Effector memory CD4-positive, alpha-beta T cell (primary cell): ENCODE results near the gene LRRC32.

ENCODE experiments used
- DNase-seq, 3 donors: peaks; one replicate each; pipeline ENCODE4 v3.0.0-alpha.2; 2020
- H3K27ac ChIP-seq: 2 replicates; pipeline ENCODE4 v1.7.0; 2013; ENCODE audit warnings: mild to moderate bottlenecking, low read length, moderate library complexity; ENCODE audit not compliant: insufficient read depth, poor library complexity, severe bottlenecking
- H3K27me3 ChIP-seq: replicated peaks from 2 replicates; pipeline ENCODE4 v1.7.0; 2013; ENCODE audit warnings: mild to moderate bottlenecking, low read length; ENCODE audit not compliant: insufficient read depth, control insufficient read depth, poor library complexity, severe bottlenecking
- H3K36me3 ChIP-seq: 2 replicates; pipeline ENCODE4 v1.7.0; 2013; ENCODE audit warnings: mild to moderate bottlenecking, low read length, moderate library complexity; ENCODE audit not compliant: control insufficient read depth, insufficient read depth
- H3K4me1 ChIP-seq: 2 replicates; pipeline ENCODE4 v1.7.0; 2013; ENCODE audit warnings: low read length, mild to moderate bottlenecking; ENCODE audit not compliant: control insufficient read depth, insufficient read depth, poor library complexity, severe bottlenecking
- H3K4me3 ChIP-seq: 2 replicates; pipeline ENCODE4 v1.7.0; 2013; ENCODE audit warnings: low read length, low read depth, mild to moderate bottlenecking; ENCODE audit not compliant: insufficient read depth, poor library complexity, severe bottlenecking
- H3K9me3 ChIP-seq: 2 replicates; pipeline ENCODE4 v1.7.0; 2013; ENCODE audit warnings: mild to moderate bottlenecking, low read length, moderate library complexity; ENCODE audit not compliant: control insufficient read depth

LRRC32 gene

GRCh38 chr11:76671237-76671592 lies 668 bp upstream of the LRRC32 start:
- peaks cover 19% of the 10 kb centered on the region for H3K4me1 ChIP-seq
- H3K36me3 ChIP-seq: no peaks in the 10 kb centered on the region
- no peaks in the 10 kb centered on the region for H3K9me3 ChIP-seq
- H3K4me3 ChIP-seq: peak overlapping the region; percentile 49
- peaks cover 2% of the 10 kb centered on the region for H3K27me3 ChIP-seq
- DNase-seq: no peak
- no peak overlapping the region for H3K27ac ChIP-seq

GRCh38 chr11:76669901-76670484 lies 554 bp downstream of the LRRC32 start:
- Histone ChIP-seq H3K27me3 (peaks cover 2% of the 10 kb centered on the region), H3K4me1 (peaks cover 19% of the 10 kb centered on the region), H3K4me3 (peak overlapping the region; percentile 49), H3K9me3 (no peaks in the 10 kb centered on the region), H3K27ac (no peak overlapping the region), H3K36me3 (no peaks in the 10 kb centered on the region)
- DNase-seq: no peak

- peaks cover 28% of the 10 kb centered on the region for H3K4me1 ChIP-seq
Measured at GRCh38 chr11:76668362-76669155, 2.0 kb downstream of the LRRC32 start.

GRCh38 chr11:76667856-76668255 lies 2.7 kb downstream of the LRRC32 start:
- Histone ChIP-seq H3K27ac (no peak overlapping the region), H3K4me1 (peaks cover 23% of the 10 kb centered on the region), H3K36me3 (no peaks in the 10 kb centered on the region), H3K4me3 (no peak overlapping the region), H3K27me3 (peaks cover 2% of the 10 kb centered on the region), H3K9me3 (no peaks in the 10 kb centered on the region)
- no peak for DNase-seq

More at GRCh38 chr11:76668362-76669155, 2.0 kb downstream of the LRRC32 start:
- no peak for DNase-seq
- peaks cover 2% of the 10 kb centered on the region for H3K27me3 ChIP-seq
- H3K4me3 ChIP-seq: no peak overlapping the region
- H3K27ac ChIP-seq: no peak overlapping the region
- H3K9me3 ChIP-seq: no peaks in the 10 kb centered on the region
- H3K36me3 ChIP-seq: no peaks in the 10 kb centered on the region

DNA sequence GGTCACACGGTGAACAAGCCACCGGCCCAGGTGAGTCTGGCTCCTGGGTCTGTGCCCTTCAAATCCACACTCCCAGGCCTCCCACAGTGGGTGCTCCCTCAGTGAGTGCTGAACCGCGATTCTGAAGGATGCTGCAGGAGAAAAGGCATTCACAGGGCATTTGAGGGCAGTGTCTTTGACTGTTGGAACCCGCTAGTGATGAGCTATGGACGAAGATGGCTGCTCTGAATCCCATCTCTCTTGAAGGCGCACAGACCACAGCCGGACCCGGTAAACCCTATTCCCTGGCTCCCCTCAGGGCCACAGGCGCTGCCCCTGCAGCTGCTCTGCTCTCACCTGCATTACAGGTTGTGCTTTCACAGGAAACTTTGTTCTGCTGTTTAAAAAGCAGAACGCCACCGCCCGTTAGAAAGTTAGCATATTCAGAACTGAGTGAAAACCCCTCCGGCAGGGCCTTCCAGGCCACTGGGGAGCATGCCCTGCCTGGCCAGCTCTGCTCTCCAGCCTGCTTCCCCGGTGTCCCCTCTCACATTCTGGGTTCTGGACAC lies 3.2 kb downstream of the LRRC32 start:
- Histone ChIP-seq H3K9me3 (no peaks in the 10 kb centered on the region), H3K27ac (no peak overlapping the region), H3K27me3 (peaks cover 2% of the 10 kb centered on the region), H3K36me3 (no peaks in the 10 kb centered on the region), H3K4me3 (no peak overlapping the region), H3K4me1 (peaks cover 19% of the 10 kb centered on the region)
- DNase-seq: no peak

GRCh38 chr11:76666830-76667229 lies 3.7 kb downstream of the LRRC32 start:
- Histone ChIP-seq H3K27ac (no peak overlapping the region), H3K4me1 (peaks cover 14% of the 10 kb centered on the region), H3K4me3 (no peak overlapping the region), H3K9me3 (no peaks in the 10 kb centered on the region), H3K27me3 (peaks cover 2% of the 10 kb centered on the region), H3K36me3 (no peaks in the 10 kb centered on the region)
- no peak for DNase-seq

- Histone ChIP-seq H3K27me3 (peaks cover 2% of the 10 kb centered on the region), H3K36me3 (no peaks in the 10 kb centered on the region), H3K9me3 (no peaks in the 10 kb centered on the region), H3K4me1 (peaks cover 14% of the 10 kb centered on the region), H3K27ac (no peak overlapping the region), H3K4me3 (no peak overlapping the region)
- DNase-seq: no peak
Measured at GRCh38 chr11:76666408-76666807, 4.1 kb downstream of the LRRC32 start.

DNA sequence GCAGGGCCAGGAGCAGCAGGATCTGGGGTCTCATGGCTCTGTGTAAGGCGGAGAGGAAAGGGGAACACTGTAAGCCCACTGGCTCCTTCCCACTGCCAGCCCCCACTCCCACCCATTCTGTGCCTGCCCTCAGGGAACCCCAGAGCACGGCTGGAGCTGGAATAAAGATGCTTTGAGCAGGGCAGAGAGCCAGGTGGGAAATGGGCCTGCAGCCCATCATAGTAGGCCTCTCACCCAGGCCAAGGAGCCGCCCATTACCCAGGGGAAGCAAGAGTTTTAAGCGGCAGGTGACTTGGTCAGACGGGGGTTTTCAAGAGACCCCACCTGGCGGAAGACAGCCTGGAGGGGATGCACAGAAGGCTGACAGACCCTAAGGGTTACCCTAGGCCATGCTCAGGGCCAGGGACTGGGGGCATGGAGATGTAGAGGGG lies 4.6 kb downstream of the LRRC32 start:
- peaks cover 2% of the 10 kb centered on the region for H3K27me3 ChIP-seq
- no peak for DNase-seq
- H3K4me1 ChIP-seq: peaks cover 10% of the 10 kb centered on the region
- no peaks in the 10 kb centered on the region for H3K9me3 ChIP-seq
- no peak overlapping the region for H3K27ac ChIP-seq
- no peaks in the 10 kb centered on the region for H3K36me3 ChIP-seq
- H3K4me3 ChIP-seq: no peak overlapping the region

DNA sequence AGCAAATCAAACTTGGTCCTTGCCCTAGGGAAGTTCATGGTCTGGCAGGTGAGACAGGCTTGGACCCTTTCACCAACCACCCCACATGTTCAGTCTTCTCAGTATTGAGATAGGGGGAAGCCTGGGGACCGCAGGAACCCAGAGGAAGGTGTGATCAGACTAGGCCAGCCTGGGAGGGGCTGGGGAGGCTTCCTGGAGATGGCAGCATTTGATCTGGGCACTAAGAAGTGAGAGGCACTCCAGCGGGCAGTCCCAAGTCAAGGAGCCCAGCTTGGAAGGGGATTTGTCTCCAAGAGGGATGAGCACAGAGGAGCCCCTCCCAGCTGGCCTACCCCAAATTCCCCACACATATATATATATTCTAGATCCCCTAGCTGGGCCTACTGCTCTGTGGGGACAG lies 5.4 kb downstream of the LRRC32 start:
- no peak overlapping the region for H3K4me3 ChIP-seq
- H3K36me3 ChIP-seq: no peaks in the 10 kb centered on the region
- no peak for DNase-seq
- peaks cover 9% of the 10 kb centered on the region for H3K4me1 ChIP-seq
- no peak overlapping the region for H3K27ac ChIP-seq
- H3K9me3 ChIP-seq: no peaks in the 10 kb centered on the region
- H3K27me3 ChIP-seq: no peaks in the 10 kb centered on the region

GRCh38 chr11:76664578-76665061 lies 5.9 kb downstream of the LRRC32 start:
- Histone ChIP-seq H3K9me3 (no peaks in the 10 kb centered on the region), H3K27me3 (no peaks in the 10 kb centered on the region), H3K36me3 (no peaks in the 10 kb centered on the region), H3K4me1 (peaks cover 9% of the 10 kb centered on the region), H3K27ac (no peak overlapping the region), H3K4me3 (no peak overlapping the region)
- DNase-seq: no peak
